Heart right ventricle (tissue), 16 donors: ENCODE results near the gene CHD1L. TPM values are rescaled to one million over a fixed set of nuclear protein-coding genes. Genes with fewer than 3 reads are reported as not detected.

Experiments used
- ATAC-seq, 8 donors: fragments of 200-7000 bp; cut with Tn5 transposase; one replicate each; pipeline ENCODE4 v1.9.1; 2020; ENCODE audit warnings: mild to moderate bottlenecking in 8 of 8, moderate library complexity in 8 of 8, moderate number of reproducible peaks in 1 of 8
- DNase-seq, 2 donors: peaks; one replicate each; pipeline ENCODE4 v3.0.0-alpha.2; 2020
- H3K27ac ChIP-seq, 10 donors: fragments of 200-600 bp; sonication (generic) in 2 of 10; one replicate each; pipeline versions ENCODE4 v1.5.0 to v1.8.0; 2020 to 2022; ENCODE audit warnings: mild to moderate bottlenecking in 3 of 10
- H3K27me3 ChIP-seq, 7 donors: fragments of 200-600 bp; one replicate each; pipeline ENCODE4 v1.8.0; 2021 to 2022; ENCODE audit warnings: mild to moderate bottlenecking in 2 of 7
- H3K36me3 ChIP-seq, 9 donors: fragments of 200-600 bp; sonication (generic) in 1 of 9; one replicate each; pipeline versions ENCODE4 v1.5.0 to v1.8.0; 2020 to 2022; ENCODE audit warnings: mild to moderate bottlenecking in 2 of 9
- H3K4me1 ChIP-seq, 9 donors: fragments of 200-600 bp; sonication (generic) in 1 of 9; one replicate each; pipeline versions ENCODE4 v1.5.0 to v1.8.0; 2020 to 2022; ENCODE audit warnings: mild to moderate bottlenecking in 4 of 9
- H3K4me3 ChIP-seq, 10 donors: fragments of 200-600 bp; sonication (generic) in 2 of 10; one replicate each; pipeline versions ENCODE4 v1.5.0 to v1.8.0; 2020 to 2022; ENCODE audit warnings: mild to moderate bottlenecking in 7 of 10, moderate library complexity in 2 of 10
- H3K9me3 ChIP-seq, 11 donors: fragments of 200-600 bp in 10 of 11; sonication (generic) in 2 of 11; one replicate each; pipeline versions ENCODE4 v1.5.0 to v1.8.0; 2013 to 2022; ENCODE audit warnings: mild to moderate bottlenecking in 2 of 11, control low read depth in 1 of 11, moderate library complexity in 1 of 11
- WGBS, 2 donors: extraction: QIAGEN DNeasy Blood & Tissue Kit; methylation state at CpG; one replicate each; pipeline ENCODE4 v1.1.7; 2013; ENCODE audit warnings: inconsistent platforms in 1 of 2; 5-methylcytosine and 5-hydroxymethylcytosine counted together
- intact Hi-C, 10 donors: fragments of 100-400 bp; cut with DNase I; formaldehyde crosslinking; loops; one replicate each; pipeline versions ENCODE4 v1.11.1 to v1.14.2; 2022
- polyA plus RNA-seq, 2 donors: library from polyadenylated mRNA; stranded (reverse); fragments of 200-250 nt; gene quantifications; one replicate each; pipeline ENCODE4 v1.2.3, GENCODE V29; 2013
- total RNA-seq, 10 donors: library from RNA; stranded (reverse); fragmentation: NEBNext Ultra II Directional in 3 of 10; extraction: Animal tissue kit (Norgen Biotek cat#: 25700) in 3 of 10; gene quantifications; one replicate each; pipeline versions ENCODE4 v1.2.1 to v1.2.4, GENCODE V29; 2021 to 2023
- TF ChIP-seq, protein P1 (sequence below), 9 donors: fragments of 200-600 bp; sonication (generic) in 2 of 9; IDR thresholded peaks; one replicate each; pipeline versions ENCODE4 v1.5.0 to v1.8.0; 2021 to 2022; ENCODE audit warnings: antibody characterized with exemption in 9 of 9, mild to moderate bottlenecking in 5 of 9, moderate library complexity in 1 of 9
- donor health status: Arrhythmogenic right ventricular cardiomyopathy.
- donor health status: ischemic (EF 13 %, LVEDD 7.1; RV severe dilation, severe dysfunction).
- donor health status: healthy with polysubstance abuse.
- donor health status: DM: no; HTN: yes; CAD: no.
- donor health status: DM: no; HTN: no; CAD: no.
- donor health status: ischemic (EF 25% LVEDD 6.9; RV normal size, moderate dysfunction).
- donor health status: ischemic (EF 25% LVEDD 5.7; RV mildly dilated, moderate dysfunction).
- donor health status: healthy.
- donor health status: DM: yes; HTN: yes; CAD: no.
- donor health status: Ischemic cardiomyopathy.
- donor health status: ischemic (EF 35%, LVEDD 5.7; RV mildly dilated, moderate dysfunction).
- donor health status: nonischemic (EF 11% LVEDD 7.7; RV severe dilation, severe dysfunction).
- donor health status: DM: yes; HTN: yes; CAD: no.
- donor health status: PGD.
- donor health status: ischemic (EF 29% LVEDD 5.4; RV normal size, mild dysfunction).
- donor health status: nonischemic (EF 23%, LVEDD 6.1; RV moderate dilation, normal function).

Gene CHD1L
- total and polyA plus RNA-seq, 12 donors = 6.0 to 12.9 (median 7.9) TPM

DNA sequence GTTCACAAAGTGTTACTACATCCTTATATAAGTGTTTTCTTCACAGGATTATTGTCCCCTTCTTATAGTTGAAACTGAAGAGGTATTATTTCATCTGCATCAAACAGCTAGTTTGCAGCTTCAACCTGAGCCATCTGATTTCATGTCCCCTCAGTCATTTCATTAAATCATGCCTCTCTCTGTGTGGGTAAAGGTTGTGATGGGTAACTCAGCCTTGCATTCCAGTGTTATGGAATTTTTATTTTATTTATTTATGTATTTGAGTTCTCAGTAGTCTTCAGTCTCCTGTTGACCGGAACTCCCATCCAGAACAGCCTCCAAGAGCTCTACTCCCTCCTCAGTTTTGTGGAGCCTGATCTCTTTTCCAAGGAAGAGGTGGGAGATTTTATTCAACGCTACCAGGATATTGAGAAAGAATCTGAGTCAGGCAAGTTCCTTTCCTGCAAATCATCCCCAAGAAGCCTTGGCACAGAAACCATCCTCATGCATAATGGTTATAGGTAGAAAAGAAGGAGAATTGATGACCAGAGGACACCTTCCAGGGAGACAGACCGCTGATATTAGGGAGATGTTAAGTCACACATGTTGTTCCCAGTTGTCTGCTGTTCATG, 21.8 kb downstream of the CHD1L start:
- intact Hi-C loops = no loop called here
- H3K27me3 ChIP-seq = no peaks in the 10 kb centered on the region
- peaks cover 0 to 100% (median 19%) of the 10 kb centered on the region in 9 donors for H3K36me3 ChIP-seq
- DNase-seq (no peak), ATAC-seq (no peak)
- H3K4me3 ChIP-seq = no peak overlapping the region
- WGBS, 2 donors = 83 to 90% methylated on average over 3 of the region's 3 CpGs
- no peaks in the 10 kb centered on the region for H3K4me1 ChIP-seq
- no peak overlapping the region for H3K27ac ChIP-seq
- TF ChIP-seq, protein P1, sequence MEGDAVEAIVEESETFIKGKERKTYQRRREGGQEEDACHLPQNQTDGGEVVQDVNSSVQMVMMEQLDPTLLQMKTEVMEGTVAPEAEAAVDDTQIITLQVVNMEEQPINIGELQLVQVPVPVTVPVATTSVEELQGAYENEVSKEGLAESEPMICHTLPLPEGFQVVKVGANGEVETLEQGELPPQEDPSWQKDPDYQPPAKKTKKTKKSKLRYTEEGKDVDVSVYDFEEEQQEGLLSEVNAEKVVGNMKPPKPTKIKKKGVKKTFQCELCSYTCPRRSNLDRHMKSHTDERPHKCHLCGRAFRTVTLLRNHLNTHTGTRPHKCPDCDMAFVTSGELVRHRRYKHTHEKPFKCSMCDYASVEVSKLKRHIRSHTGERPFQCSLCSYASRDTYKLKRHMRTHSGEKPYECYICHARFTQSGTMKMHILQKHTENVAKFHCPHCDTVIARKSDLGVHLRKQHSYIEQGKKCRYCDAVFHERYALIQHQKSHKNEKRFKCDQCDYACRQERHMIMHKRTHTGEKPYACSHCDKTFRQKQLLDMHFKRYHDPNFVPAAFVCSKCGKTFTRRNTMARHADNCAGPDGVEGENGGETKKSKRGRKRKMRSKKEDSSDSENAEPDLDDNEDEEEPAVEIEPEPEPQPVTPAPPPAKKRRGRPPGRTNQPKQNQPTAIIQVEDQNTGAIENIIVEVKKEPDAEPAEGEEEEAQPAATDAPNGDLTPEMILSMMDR (IDR thresholded peaks at IDR 0.05) = no peak
- H3K9me3 ChIP-seq = no peaks in the 10 kb centered on the region

DNA sequence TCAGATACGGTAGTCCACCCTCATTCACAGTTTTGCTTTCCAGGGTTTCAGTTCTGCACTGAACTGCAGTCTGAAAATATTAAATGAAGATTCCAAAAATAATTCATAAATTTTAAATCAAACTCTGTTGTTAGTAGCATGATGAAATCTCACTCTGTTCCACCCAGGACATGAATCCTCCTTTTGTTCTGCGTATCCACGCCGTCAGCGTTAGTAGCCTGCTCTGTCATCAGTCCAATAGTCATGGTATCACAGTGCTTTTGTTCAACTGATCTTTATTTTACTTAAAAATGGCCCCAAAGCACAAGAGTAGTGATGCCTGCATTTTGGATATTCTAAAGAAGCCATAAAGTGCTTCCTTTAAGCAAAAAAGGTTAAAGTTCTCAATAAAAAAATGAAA, 23.9 kb downstream of the CHD1L start:
- ATAC-seq (no peak), DNase-seq (no peak)
- no peak overlapping the region for H3K4me3 ChIP-seq
- TF ChIP-seq, protein P1 (IDR thresholded peaks at IDR 0.05) = no peak
- H3K4me1 ChIP-seq = no peaks in the 10 kb centered on the region
- intact Hi-C loops = no loop called here
- H3K27ac ChIP-seq = no peak overlapping the region
- WGBS, 2 donors = 94 to 96% methylated on average over 5 of the region's 5 CpGs
- H3K27me3 ChIP-seq = no peaks in the 10 kb centered on the region
- no peaks in the 10 kb centered on the region for H3K9me3 ChIP-seq
- H3K36me3 ChIP-seq = peaks cover 0 to 100% (median 15%) of the 10 kb centered on the region in 9 donors

DNA sequence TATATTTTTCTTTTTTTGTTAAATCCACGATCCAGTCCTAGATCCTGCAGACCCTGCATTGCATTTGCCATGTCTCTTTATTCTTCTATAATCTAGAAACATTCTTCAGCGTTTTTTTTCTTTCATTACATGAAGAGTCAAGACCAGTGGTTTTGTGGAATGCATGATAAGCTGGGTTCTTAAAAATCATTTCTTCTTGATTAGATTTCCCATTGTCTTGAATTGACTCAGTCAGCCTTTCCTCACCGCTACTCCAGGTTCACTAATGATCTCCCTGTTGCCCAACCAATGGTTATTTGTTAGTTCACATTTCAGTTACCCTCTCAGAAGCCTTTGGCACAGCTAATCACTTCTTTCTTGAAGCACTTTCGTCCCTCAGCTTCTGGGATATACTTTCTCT, 25.2 kb downstream of the CHD1L start:
- TF ChIP-seq, protein P1 (IDR thresholded peaks at IDR 0.05) = no peak
- Histone ChIP-seq H3K27me3 (no peaks in the 10 kb centered on the region), H3K9me3 (no peaks in the 10 kb centered on the region), H3K4me1 (peaks cover 0 to under 1% (median 0%) of the 10 kb centered on the region in 9 donors), H3K36me3 (peaks cover 0 to 98% (median 15%) of the 10 kb centered on the region in 9 donors), H3K27ac (no peak overlapping the region), H3K4me3 (no peak overlapping the region)
- intact Hi-C loops = no loop called here
- no peak for ATAC-seq
- DNase-seq = no peak
- WGBS, 2 donors = 94 to 96% methylated on average over 4 of the region's 4 CpGs

DNA sequence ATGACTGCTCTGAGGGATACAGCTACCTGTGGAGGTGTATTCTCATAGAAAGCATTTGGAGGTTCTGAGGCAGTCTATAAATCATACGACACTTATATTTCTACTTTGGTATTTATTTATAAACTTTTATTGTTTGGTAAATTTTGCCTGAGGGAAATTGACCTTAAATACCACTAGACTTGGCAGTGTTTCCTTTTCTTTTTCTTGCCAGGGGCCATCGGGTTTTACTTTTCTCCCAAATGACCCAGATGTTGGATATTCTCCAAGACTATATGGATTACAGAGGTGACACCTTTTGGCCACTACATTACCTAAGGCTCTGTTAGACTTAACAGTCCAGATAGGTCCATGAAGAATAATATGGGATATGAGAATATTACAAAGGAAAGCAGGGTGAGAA, 28.2 kb downstream of the CHD1L start:
- Histone ChIP-seq H3K4me3 (no peak overlapping the region), H3K27ac (no peak overlapping the region), H3K4me1 (peaks cover 0 to 18% (median 5%) of the 10 kb centered on the region in 9 donors), H3K9me3 (no peaks in the 10 kb centered on the region), H3K36me3 (peaks cover 0 to 88% (median 16%) of the 10 kb centered on the region in 9 donors), H3K27me3 (no peaks in the 10 kb centered on the region)
- DNase-seq = no peak
- intact Hi-C loops = loop anchor here in 8 of 10 donors (5.0 to 10.0 kb wide), 7 partner anchors 117 to 624 kb away; no protein-coding TSS in a partner anchor
- TF ChIP-seq, protein P1 (IDR thresholded peaks at IDR 0.05) = no peak
- WGBS, 2 donors = 53 to 57% methylated on average over 2 of the region's 2 CpGs
- ATAC-seq = no peak
